PC-9 (cell line): Measurements from ENCODE around the gene PSMA6. TPM values are rescaled to one million over a fixed set of nuclear protein-coding genes. Genes with fewer than 3 reads are reported as not detected.
"Not testable (repeated sequence)": the region's sequence is repeated elsewhere in the genome, so short reads cannot be mapped to it uniquely, and the experiment has no call there.

Experiments
- BruUV-seq: library from RNA; stranded (reverse); fragments of 400-500 nt; replicated peaks from 2 replicates; lab custom pipeline; 2021; lab: Mats Ljungman, UMichigan
- CTCF ChIA-PET: fragments of 300-600 bp; sonication (Branson Sonifier 250); formaldehyde crosslinking; loops from one replicate; lab custom pipeline; 2022; ENCODE audit warnings: antibody characterized with exemption; lab: Charles Lee
- POLR2A ChIA-PET: fragments of 300-600 bp; sonication (Branson Sonifier 250); formaldehyde crosslinking; loops from one replicate; lab custom pipeline; 2022; ENCODE audit warnings: antibody characterized with exemption; ENCODE audit not compliant: unreplicated experiment; lab: Charles Lee
- DNase-seq, 2 experiments: peaks; one replicate each; pipeline versions ENCODE4 v3.0.0 to v3.0.0-alpha.2; 2015 to 2022; ENCODE audit warnings: mixed read lengths in 1 of 2
- H2AFZ ChIP-seq: fragments of 200-600 bp; sonication (generic); 2 replicates; pipeline ENCODE4 v1.8.1; 2017; ENCODE audit warnings: antibody characterized with exemption
- H3F3A ChIP-seq: fragments of 200-600 bp; sonication (generic); 2 replicates; pipeline ENCODE4 v1.8.1; 2017; ENCODE audit warnings: antibody characterized with exemption, mild to moderate bottlenecking, low read depth; ENCODE audit not compliant: insufficient read depth
- H3K27ac ChIP-seq: fragments of 200-600 bp; sonication (generic); 2 replicates; pipeline ENCODE4 v1.6.1; 2016; ENCODE audit warnings: mixed run types
- H3K27me3 ChIP-seq: fragments of 200-600 bp; sonication (generic); 2 replicates; pipeline ENCODE4 v1.6.1; 2016; ENCODE audit warnings: low read depth, mixed run types; ENCODE audit not compliant: insufficient read depth
- H3K36me3 ChIP-seq: fragments of 200-600 bp; sonication (generic); 2 replicates; pipeline ENCODE4 v1.6.1; 2016; ENCODE audit warnings: low read depth, mixed run types
- H3K4me1 ChIP-seq: fragments of 200-600 bp; sonication (generic); replicated peaks from 2 replicates; pipeline ENCODE4 v1.6.1; 2016; ENCODE audit warnings: mixed run types; ENCODE audit not compliant: insufficient read depth
- H3K4me2 ChIP-seq: fragments of 200-600 bp; sonication (generic); 2 replicates; pipeline ENCODE4 v1.6.1; 2017; ENCODE audit warnings: mixed run types
- H3K4me3 ChIP-seq: fragments of 200-600 bp; sonication (generic); 2 replicates; pipeline ENCODE4 v1.6.1; 2016; ENCODE audit warnings: mixed run types
- H3K79me2 ChIP-seq: fragments of 200-600 bp; sonication (generic); 2 replicates; pipeline ENCODE4 v1.6.1; 2017; ENCODE audit warnings: low read depth, mixed run types
- H3K9me2 ChIP-seq: fragments of 200-600 bp; sonication (generic); 2 replicates; pipeline ENCODE4 v1.8.1; 2017; ENCODE audit warnings: mild to moderate bottlenecking; ENCODE audit not compliant: insufficient read depth
- H3K9me3 ChIP-seq: fragments of 200-600 bp; sonication (generic); 2 replicates; pipeline ENCODE4 v1.8.1; 2016; ENCODE audit warnings: low read depth; ENCODE audit not compliant: insufficient read depth
- H4K20me1 ChIP-seq: fragments of 200-600 bp; sonication (generic); 2 replicates; pipeline ENCODE4 v1.8.1; 2017; ENCODE audit not compliant: insufficient read depth
- EZH2 ChIP-seq: fragments of 200-600 bp; sonication (generic); IDR thresholded peaks from 2 replicates; pipeline ENCODE4 v1.8.0; 2017; ENCODE audit warnings: antibody characterized with exemption, low read depth
- intact Hi-C: fragments of 100-400 bp; cut with micrococcal nuclease; formaldehyde crosslinking; loops from one replicate; pipeline ENCODE4 v1.10.0; 2022; ENCODE audit not compliant: unreplicated experiment
- total RNA-seq: library from RNA; stranded (reverse); gene quantifications from 2 replicates; pipeline ENCODE4 v1.2.3, GENCODE V29; 2021
- TF ChIP-seq, protein P1 (sequence below): fragments of 200-600 bp; sonication (generic); conservative IDR thresholded peaks from 2 replicates; pipeline ENCODE4 v1.6.1; 2017; ENCODE audit warnings: mixed run types, antibody characterized with exemption, mild to moderate bottlenecking, moderate library complexity

PSMA6 gene
- total RNA-seq, 1 experiment from 2014 or later = 188 TPM

DNA sequence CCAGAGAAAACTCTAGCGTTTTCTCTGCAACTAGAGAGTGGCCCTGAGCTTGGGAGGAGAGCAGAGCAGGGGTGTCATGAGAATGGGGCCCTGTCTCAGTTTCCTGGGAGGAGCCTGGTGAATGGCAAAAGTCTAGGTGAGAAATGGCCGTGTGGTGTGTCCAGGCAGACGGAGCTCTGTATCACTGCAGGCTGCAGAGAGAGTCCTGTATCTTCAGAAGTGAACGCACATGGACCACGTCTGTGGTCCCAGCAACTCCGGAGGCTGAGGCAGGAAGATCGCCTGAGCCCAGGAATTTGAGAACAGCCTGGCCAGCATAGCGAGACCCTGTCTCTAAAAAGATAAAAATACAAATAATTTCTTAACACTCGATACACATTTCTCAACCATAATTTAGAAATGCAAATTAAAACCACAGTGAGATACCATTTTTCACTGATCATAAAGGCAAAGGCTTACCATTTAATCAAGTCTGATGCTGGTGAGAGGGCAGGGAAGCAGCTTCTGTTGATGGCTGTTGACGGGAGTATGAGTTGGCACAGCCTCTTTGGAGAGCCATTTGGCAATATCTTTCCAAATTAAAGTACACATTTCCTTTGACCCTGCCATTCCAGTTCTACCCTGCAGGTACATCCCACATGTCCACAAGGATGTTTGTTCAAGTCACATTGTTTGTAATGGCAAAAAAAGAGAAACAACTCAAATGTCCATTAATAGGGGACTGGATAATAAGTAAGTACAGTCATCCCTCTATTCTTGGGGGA, 61.4 kb downstream of the PSMA6 start:
- no peak overlapping the region for H3K4me3 ChIP-seq
- H3K9me2 ChIP-seq = no peaks in the 10 kb centered on the region
- intact Hi-C loops = no loop called here
- ChIA-PET POLR2A (no interaction called here), CTCF (no interaction called here)
- H3K27me3 ChIP-seq = no peaks in the 10 kb centered on the region
- no peak overlapping the region for H2AFZ ChIP-seq
- no peaks in the 10 kb centered on the region for H3K79me2 ChIP-seq
- H3F3A ChIP-seq = peaks cover 27% of the 10 kb centered on the region
- no peaks in the 10 kb centered on the region for H4K20me1 ChIP-seq
- TF ChIP-seq EZH2 = no peak
- TF ChIP-seq, protein P1, sequence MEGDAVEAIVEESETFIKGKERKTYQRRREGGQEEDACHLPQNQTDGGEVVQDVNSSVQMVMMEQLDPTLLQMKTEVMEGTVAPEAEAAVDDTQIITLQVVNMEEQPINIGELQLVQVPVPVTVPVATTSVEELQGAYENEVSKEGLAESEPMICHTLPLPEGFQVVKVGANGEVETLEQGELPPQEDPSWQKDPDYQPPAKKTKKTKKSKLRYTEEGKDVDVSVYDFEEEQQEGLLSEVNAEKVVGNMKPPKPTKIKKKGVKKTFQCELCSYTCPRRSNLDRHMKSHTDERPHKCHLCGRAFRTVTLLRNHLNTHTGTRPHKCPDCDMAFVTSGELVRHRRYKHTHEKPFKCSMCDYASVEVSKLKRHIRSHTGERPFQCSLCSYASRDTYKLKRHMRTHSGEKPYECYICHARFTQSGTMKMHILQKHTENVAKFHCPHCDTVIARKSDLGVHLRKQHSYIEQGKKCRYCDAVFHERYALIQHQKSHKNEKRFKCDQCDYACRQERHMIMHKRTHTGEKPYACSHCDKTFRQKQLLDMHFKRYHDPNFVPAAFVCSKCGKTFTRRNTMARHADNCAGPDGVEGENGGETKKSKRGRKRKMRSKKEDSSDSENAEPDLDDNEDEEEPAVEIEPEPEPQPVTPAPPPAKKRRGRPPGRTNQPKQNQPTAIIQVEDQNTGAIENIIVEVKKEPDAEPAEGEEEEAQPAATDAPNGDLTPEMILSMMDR = no peak
- BruUV-seq = no TSS peak
- H3K9me3 ChIP-seq = no peaks in the 10 kb centered on the region
- no peaks in the 10 kb centered on the region for H3K36me3 ChIP-seq
- peak overlapping the region; percentile 40; the same call in 1 of the 2 replicates for H3K4me2 ChIP-seq
- H3K27ac ChIP-seq = peak overlapping the region; percentile 27
- H3K4me1 ChIP-seq = peaks cover 51% of the 10 kb centered on the region
- DNase-seq = peak in 1 of 2 experiments; percentile 80

DNA sequence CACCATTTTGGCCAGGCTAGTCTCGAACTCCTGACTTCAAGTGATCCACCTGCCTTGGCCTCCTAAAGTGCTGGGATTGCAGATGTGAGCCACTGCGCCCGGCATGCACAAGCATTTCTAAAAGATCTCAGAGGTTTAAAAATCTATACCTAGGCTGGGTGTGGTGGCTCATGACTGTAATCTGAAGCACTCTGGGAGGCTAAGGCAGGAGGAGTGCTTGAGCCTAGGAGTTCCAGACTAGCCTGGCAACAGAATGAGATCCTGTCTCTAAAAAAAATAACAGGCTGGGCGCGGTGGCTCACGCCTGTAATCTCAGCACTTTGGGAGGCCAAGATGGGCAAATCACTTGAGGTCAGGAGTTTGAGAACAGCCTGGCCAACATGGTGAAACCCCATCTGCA, 63.1 kb downstream of the PSMA6 start:
- peaks cover 51% of the 10 kb centered on the region for H3K4me1 ChIP-seq
- H3K36me3 ChIP-seq, H3K9me2 ChIP-seq, CTCF ChIA-PET, H3K9me3 ChIP-seq, intact Hi-C loops, H3K27me3 ChIP-seq, POLR2A ChIA-PET, H2AFZ ChIP-seq, H4K20me1 ChIP-seq, H3K4me3 ChIP-seq, H3K79me2 ChIP-seq, BruUV-seq, DNase-seq: not testable (repeated sequence)
- H3K27ac ChIP-seq = peak overlapping the region; percentile 86
- peak overlapping the region; percentile 73; the same call in 1 of the 2 replicates for H3K4me2 ChIP-seq
- peaks cover 27% of the 10 kb centered on the region for H3F3A ChIP-seq

DNA sequence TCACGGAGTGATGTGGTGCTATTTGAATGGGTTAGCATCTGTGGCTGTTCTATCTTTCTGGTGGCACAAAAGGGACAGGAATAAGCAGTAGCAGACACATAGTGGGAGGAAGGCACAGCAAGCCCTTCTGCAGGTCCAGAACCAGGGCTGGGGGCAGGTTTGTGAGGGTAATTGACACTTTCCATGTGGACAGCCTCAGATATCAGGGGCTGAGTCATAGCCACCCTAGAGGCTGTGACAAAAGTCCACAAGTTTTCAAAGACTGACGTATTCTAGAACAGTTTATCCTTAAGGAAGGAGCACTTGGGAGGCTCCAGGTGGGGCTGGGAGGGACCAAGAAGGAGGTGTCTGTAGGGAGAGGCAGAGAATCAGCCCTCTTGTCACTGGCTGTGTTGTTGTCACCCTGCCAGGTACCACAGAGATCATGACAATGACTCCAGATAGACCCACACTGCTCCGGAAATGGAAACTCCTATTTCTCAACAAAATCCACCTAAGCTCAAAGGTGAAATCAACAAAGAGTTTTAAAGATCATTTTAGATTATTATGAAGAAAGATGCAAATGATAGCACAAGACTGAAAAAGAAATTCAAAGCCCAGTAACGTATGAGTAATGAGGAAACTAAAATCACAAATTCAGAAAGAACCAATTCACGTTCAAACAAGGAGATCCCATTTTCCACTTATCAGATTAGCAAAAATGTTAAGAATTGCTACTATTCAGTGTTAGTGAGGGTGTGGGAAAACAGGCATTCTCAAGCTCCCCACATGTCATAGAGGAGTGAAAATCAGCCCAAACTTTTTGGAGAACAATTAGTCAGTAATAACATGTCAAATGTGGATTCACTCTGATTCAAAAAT, 64.0 kb downstream of the PSMA6 start:
- CTCF ChIA-PET = interaction anchor here (0.6 kb wide), 1 partner anchor 859 kb away, joined by 3 read pairs; no protein-coding TSS in a partner anchor

DNA sequence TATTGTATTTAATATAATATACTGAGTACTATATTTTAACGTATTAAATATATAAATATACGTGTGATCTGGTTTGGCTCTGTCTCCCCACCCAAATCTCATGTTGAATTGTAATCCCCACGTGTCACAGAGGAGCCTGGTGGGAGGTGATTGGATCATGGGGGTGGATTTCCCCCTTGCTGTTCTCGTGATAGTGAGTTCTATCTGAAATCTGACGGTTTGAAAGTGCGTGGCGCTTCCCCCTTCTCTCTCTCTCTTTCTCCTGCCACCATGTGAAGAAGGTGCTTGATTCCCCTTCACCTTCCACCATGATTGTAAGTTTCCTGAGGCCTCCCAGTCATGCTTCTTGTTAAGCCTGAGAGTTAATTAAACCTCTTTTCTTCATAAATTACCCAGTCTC, 67.5 kb downstream of the PSMA6 start:
- CTCF ChIA-PET, H3K9me3 ChIP-seq, H3K36me3 ChIP-seq, BruUV-seq, intact Hi-C loops, H3K27ac ChIP-seq, H3K4me2 ChIP-seq, H3K9me2 ChIP-seq, H4K20me1 ChIP-seq, H3K79me2 ChIP-seq, POLR2A ChIA-PET, DNase-seq, H3K27me3 ChIP-seq, H3K4me3 ChIP-seq, H2AFZ ChIP-seq: not testable (repeated sequence)
- peaks cover 19% of the 10 kb centered on the region for H3F3A ChIP-seq
- peaks cover 31% of the 10 kb centered on the region for H3K4me1 ChIP-seq

More for the DNA sequence above, 64.0 kb downstream of the PSMA6 start:
- POLR2A ChIA-PET = interaction anchor here (0.5 to 0.6 kb wide), 3 partner anchors 18 to 117 kb away, joined by 3 to 8 read pairs (median 7); no protein-coding TSS in a partner anchor
- Histone ChIP-seq H3F3A (peaks cover 27% of the 10 kb centered on the region), H3K9me3 (no peaks in the 10 kb centered on the region), H3K4me1 (peaks cover 51% of the 10 kb centered on the region), H4K20me1 (no peaks in the 10 kb centered on the region), H3K9me2 (no peaks in the 10 kb centered on the region), H3K36me3 (no peaks in the 10 kb centered on the region), H3K79me2 (no peaks in the 10 kb centered on the region), H3K27me3 (no peaks in the 10 kb centered on the region), H3K4me3 (peak overlapping the region; percentile 30; the same call in 1 of the 2 replicates), H3K4me2 (peak overlapping the region; percentile 73), H3K27ac (peak overlapping the region; percentile 86), H2AFZ (no peak overlapping the region)
- BruUV-seq = no TSS peak
- intact Hi-C loops = loop anchor here (1.0 kb wide), 2 partner anchors 20 to 48 kb away; partner anchors contain the start of gene NFKBIA
- TF ChIP-seq, protein P1 = no peak
- TF ChIP-seq EZH2 = no peak
- DNase-seq = peak; percentile 76 to 89
